NK-92 treated with Interleukin-12 subunit alpha and Interleukin-12 subunit beta, amount 100 ng/mL, for 24 hours (cell line): ENCODE results near the gene TRANK1.

Experiments
- DNase-seq: peaks from one replicate; lab custom pipeline; 2025; lab: John Stamatoyannopoulos, UW

TRANK1 gene

GRCh38 chr3:36800533-36801116 lies 144.2 kb downstream of the TRANK1 start:
- no peak for DNase-seq

- DNase-seq = no peak
Observed at GRCh38 chr3:36796881-36797280, 148.0 kb downstream of the TRANK1 start.

GRCh38 chr3:36796161-36796560 lies 148.7 kb downstream of the TRANK1 start:
- no peak for DNase-seq

GRCh38 chr3:36795622-36796021 lies 149.2 kb downstream of the TRANK1 start:
- DNase-seq = no peak

- no peak for DNase-seq
Observed at GRCh38 chr3:36792342-36792741, 152.5 kb downstream of the TRANK1 start.

GRCh38 chr3:36790765-36791164 lies 154.1 kb downstream of the TRANK1 start:
- no peak for DNase-seq

- no peak for DNase-seq
Observed at GRCh38 chr3:36786921-36787890, 157.6 kb downstream of the TRANK1 start.

- DNase-seq = no peak
Observed at GRCh38 chr3:36784138-36784635, 160.7 kb downstream of the TRANK1 start.

GRCh38 chr3:36777424-36778218 lies 167.2 kb downstream of the TRANK1 start:
- DNase-seq = no peak
